Left colon (tissue), 2 donors: Measurements from ENCODE around the gene GALNT13. TPM values are rescaled to one million over a fixed set of nuclear protein-coding genes. Genes with fewer than 3 reads are reported as not detected.

Experiments
- ATAC-seq: fragments of 200-7000 bp; cut with Tn5 transposase; one replicate; pipeline ENCODE4 v1.9.1; 2020; ENCODE audit warnings: mild to moderate bottlenecking, moderate library complexity
- DNase-seq, 2 donors: peaks; one replicate each; pipeline ENCODE4 v3.0.0-alpha.2; 2020
- intact Hi-C, 2 donors: fragments of 100-400 bp; cut with DNase I in 1 of 2; cut with micrococcal nuclease in 1 of 2; formaldehyde crosslinking; loops; one replicate each; pipeline versions ENCODE4 v1.11.2 to v1.14.0; 2022; cut with DNase I, micrococcal nuclease
- total RNA-seq, 2 donors: library from RNA; stranded (reverse); fragmentation: NEBNext Ultra II Directional; extraction: Animal tissue kit (Norgen Biotek cat#: 25700); gene quantifications; one replicate each; pipeline ENCODE4 v1.2.1, GENCODE V29; 2021
- donor health status: DM: no; HTN: no; CAD: no.
- donor health status: DM: yes; HTN: yes; CAD: no.

The GALNT13 gene
- total RNA-seq, 2 donors from 2014 or later, result 0.31 to 0.50 TPM

DNA sequence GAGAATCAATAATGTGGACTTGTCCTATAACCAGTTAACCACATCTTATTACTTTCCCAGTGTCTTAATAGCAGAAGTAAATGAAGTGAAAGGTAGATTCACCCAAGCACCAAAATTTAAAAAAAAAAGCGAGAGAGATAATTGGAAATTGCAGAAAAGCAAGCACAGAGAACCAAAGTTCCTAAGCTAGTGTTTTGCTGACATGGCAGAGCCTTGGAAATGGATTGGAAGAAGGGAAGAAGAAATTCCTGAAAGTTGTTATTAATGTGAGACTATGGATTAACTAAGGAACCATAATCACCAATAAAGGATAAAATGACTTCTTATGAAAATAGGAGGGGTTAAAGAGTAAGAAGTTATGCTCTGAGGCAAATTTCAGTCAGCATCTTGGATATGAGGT, 384.4 kb downstream of the GALNT13 start:
- ATAC-seq (no peak), DNase-seq (no peak)
- intact Hi-C loops, result no loop called here

DNA sequence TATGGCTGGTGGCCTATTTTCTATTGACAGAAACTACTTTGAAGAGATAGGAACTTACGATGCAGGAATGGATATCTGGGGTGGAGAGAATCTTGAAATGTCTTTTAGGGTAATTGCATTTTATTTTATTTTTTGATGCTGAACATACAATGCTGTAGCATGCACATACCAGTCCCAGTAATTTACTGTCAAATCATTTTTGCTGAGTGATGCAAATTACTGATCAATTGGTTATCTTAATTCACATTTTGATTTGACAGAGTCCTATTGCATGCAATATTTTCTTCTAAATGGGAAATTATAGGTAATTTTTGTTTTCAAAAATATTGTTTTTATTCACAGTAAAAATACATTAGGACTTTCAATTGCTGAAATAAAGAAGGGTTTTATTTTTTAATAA, 387.3 kb downstream of the GALNT13 start:
- ATAC-seq (no peak), DNase-seq (no peak)
- intact Hi-C loops, result no loop called here

- DNase-seq (no peak), ATAC-seq (no peak)
- intact Hi-C loops, result no loop called here
These were observed 389.8 kb downstream of the GALNT13 start for GRCh38 chr2:154261473-154262027.

- DNase-seq (no peak), ATAC-seq (no peak)
- intact Hi-C loops, result no loop called here
These were observed 391.5 kb downstream of the GALNT13 start for GRCh38 chr2:154263206-154263605.

DNA sequence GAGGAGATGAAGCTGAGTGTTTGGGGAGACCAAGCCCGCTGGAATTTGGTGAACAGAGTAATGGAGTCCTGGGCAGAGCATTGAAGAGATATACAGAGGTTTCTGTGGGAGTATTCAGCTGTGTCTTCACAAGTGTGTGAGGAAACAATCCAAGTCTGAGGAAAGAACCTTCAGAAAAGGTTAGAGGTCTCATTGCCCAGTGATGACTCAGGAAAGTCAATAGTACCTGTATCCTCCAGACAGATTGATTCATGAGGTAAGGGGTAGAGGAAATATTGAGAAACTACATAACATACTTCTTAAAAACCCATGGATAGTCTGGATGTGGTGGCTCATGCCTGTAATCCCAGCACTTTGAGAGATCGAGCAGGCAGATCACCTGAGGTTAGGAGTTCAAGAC, 392.3 kb downstream of the GALNT13 start:
- intact Hi-C loops, result no loop called here
- DNase-seq, result no peak
- no peak for ATAC-seq

- no peak for ATAC-seq
- intact Hi-C loops, result no loop called here
- DNase-seq, result no peak
These were observed 396.3 kb downstream of the GALNT13 start for GRCh38 chr2:154267983-154268382.

GRCh38 chr2:154280543-154280942, 408.8 kb downstream of the GALNT13 start:
- intact Hi-C loops, result no loop called here
- no peak for DNase-seq
- ATAC-seq, result no peak

GRCh38 chr2:154289870-154290269, 418.1 kb downstream of the GALNT13 start:
- DNase-seq (no peak), ATAC-seq (no peak)
- intact Hi-C loops, result no loop called here

DNA sequence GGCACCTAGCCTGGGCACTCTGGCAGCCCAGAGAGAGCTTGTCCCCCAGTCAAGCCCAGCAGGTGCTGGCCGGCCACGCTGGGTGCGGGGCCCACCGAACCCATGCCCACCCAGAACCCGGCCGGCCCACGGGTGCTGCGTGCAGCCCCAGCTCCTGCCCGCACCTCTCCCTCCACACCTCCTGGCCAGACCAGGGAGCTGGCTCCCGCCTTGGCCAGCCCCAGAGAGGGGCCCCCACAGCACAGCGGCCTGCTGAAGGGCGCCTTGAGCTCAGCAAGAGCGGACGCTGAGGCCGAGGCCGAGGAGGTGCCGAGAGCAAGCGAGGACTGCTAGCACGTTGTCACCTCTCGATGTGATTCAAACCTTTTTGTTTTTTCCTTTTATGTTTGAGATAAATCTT, 419.8 kb downstream of the GALNT13 start:
- intact Hi-C loops, result no loop called here
- ATAC-seq (no peak), DNase-seq (no peak)

- DNase-seq (no peak), ATAC-seq (no peak)
- intact Hi-C loops, result no loop called here
These were observed 420.2 kb downstream of the GALNT13 start for GRCh38 chr2:154291927-154292326.

- ATAC-seq, result no peak
- DNase-seq, result no peak
- intact Hi-C loops, result no loop called here
These were observed 422.1 kb downstream of the GALNT13 start for GRCh38 chr2:154293864-154294263.

DNA sequence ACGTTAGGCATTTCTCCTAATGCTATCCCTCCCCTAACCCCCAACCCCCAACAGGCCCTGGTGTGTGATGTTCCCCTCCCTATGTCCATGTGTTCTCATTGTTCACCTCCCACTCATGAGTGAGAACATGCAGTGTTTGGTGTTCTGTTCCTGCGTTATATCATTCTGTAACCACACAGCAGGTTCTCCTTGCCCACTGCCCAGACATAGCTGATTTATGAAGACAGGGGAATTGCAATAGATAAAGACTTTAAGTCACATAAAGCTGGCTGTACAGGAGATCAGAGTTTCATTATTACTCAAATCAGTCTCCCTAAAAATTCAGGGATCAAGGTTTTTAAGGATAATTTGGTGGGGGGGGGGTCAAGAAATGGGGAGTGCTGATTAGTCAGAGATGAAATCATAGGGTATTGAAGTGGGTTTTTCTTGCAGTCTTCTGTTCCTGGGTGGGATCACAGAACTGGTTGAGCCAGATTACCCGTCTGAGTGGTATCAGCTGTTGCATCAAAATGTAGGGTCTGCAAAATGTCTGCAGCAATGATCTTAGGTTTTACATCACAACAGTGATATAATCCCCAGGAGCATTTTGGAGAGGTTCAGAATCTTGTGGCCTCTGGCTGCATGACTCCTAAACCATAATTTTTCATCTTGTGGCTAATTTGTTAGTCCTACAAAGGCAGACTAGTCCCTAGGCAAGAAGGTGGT, 434.7 kb downstream of the GALNT13 start:
- no peak for ATAC-seq
- intact Hi-C loops, result no loop called here
- no peak for DNase-seq

- DNase-seq (no peak), ATAC-seq (peak; percentile 82)
- intact Hi-C loops, result no loop called here
These were observed 435.3 kb downstream of the GALNT13 start for GRCh38 chr2:154307007-154307406.

- intact Hi-C loops, result no loop called here
- no peak for DNase-seq
These were observed 452.9 kb downstream of the GALNT13 start for GRCh38 chr2:154324601-154325000.

DNA sequence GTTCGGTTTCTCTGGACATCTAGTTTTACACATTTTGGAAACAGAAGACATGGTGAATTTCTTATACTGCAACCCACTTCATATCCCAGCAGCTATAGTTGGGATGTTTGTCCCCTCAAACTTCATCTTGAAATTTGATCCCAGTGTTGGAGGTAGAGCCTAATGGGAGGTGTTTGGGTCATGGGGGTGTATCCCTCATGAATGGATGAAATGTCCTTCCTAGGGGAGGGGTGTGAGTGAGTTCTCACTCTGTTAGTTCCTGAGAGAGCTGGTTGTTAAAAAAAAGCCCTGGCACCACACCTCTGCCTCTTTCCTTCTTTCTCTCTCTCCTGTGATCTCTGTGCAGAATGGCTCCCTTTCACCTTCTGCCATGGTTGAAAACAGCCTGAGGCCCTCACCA, 457.8 kb downstream of the GALNT13 start:
- intact Hi-C loops, result no loop called here
- DNase-seq, result no peak
- ATAC-seq, result no peak

More at GRCh38 chr2:154324601-154325000, 452.9 kb downstream of the GALNT13 start:
- no peak for ATAC-seq

DNA sequence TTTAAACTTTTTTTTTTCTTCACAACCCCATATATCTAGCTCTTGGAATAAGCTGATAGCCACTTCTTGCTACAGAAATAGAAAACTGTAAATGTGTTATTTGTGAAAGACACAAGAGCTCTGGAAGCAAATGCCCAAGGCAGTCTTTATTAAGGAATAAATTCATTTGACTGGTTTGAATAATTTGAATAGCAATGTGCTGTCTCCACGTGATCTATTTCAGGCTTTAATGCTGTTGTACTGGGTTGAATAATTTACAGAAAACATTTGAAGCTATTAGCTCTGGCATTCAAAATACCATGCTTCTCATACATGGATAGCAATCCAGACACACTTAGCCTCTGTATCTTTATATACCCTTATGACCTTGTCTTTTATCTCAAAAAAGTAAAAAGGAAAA, 460.1 kb downstream of the GALNT13 start:
- no peak for ATAC-seq
- intact Hi-C loops, result no loop called here
- no peak for DNase-seq

- intact Hi-C loops, result no loop called here
- DNase-seq, result no peak
- ATAC-seq, result no peak
These were observed 464.5 kb downstream of the GALNT13 start for GRCh38 chr2:154336201-154336600.

- no peak for ATAC-seq
- no peak for DNase-seq
- intact Hi-C loops, result no loop called here
These were observed 466.7 kb downstream of the GALNT13 start for GRCh38 chr2:154338352-154338967.

DNA sequence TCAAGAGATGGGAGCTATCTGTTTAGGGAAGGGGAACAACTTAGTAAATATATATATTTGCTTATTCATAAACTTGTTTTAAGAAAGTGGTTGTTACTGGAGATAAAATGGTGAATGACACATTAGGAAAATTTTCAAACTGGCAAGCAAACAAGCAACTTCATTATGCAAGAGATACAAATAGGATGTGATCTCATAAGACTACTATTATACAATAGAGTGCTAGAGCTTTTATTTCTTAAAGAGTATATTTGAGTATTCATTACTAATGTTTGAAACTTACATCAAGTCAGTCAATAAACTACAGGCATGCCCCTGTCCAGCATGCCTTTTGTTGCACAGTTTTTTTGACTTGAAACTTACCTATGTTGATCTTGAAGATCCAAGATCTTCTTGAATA, 471.6 kb downstream of the GALNT13 start:
- no peak for DNase-seq

DNA sequence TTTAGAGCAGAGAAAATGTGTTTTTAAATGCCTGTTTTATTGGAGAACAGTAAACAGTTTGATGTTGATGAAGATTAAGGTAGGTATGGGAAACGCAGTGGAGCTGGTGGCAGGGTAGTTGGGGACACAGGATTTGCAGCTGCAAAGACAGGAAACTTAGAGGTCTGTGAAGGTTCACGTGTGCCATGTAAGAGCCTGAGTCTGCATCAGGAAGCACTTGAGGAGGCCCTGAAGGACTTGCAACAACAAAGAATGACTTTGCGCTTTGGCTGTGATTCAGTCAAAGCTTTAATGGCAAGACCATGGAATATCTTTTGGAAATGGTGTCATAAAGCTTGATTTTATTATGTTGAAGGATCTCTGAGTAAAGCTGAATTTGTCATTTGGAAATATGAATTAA, 479.2 kb downstream of the GALNT13 start:
- no peak for DNase-seq
- intact Hi-C loops, result no loop called here
- ATAC-seq, result no peak

More for the DNA sequence above, 471.6 kb downstream of the GALNT13 start:
- intact Hi-C loops, result no loop called here
- no peak for ATAC-seq

DNA sequence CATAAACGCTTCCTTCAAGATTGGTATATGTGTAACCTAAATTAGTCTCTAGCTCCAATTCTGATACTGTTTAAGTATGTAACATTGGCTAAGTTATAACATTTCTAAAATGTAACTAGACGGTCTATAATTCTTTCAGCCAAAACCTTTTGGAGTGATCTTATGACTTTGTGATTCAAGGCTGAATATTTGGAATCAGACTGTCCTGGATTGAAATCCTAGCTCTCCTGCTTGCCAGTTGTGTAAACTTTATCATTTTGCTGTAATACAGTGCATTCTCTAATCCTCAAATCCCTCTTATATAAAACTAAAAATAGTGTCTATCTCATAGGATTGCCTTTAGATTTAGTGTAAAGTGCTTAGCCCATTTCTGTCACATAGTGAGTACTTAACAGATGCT, 489.6 kb downstream of the GALNT13 start:
- ATAC-seq (no peak), DNase-seq (no peak)
- intact Hi-C loops, result no loop called here
